Measurements from ENCODE around the gene CREB5. TPM values are rescaled to one million over a fixed set of nuclear protein-coding genes. Genes with fewer than 3 reads are reported as not detected.

The CREB5 gene
- total and polyA plus RNA-seq, 2 donors (not counting 3 experiments of a cell fraction or from before 2014, with no cell fraction given): 19.6 to 28.4 TPM

DNA sequence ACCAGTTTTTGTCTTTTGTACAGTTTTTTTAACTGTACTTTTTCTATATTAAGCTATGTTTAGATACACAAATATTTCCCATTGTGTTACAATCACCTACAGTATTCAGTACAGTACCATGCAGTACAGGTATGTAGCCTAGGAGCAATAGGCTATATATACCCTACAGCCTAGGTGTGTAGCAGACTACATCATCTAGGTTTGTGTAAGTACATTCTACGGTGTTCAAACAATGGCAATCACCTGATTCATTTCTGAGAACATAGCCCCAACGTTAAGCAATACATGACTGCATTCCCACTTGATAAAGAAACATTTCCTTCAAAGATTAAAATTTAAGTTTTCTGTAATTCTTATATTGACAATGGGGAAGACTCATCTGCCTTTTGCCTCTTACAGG lies 456.4 kb downstream of the CREB5 start:
- Histone ChIP-seq H3K4me3 (replicated peaks in 1 of 3; ENCODE audit: insufficient read depth in 1 of 3, low read depth in 1 of 3, low read length in 3 of 3) (no peak overlapping the region), H4K20me1 (replicated peaks; ENCODE audit: control insufficient read depth, extremely low read depth, insufficient read depth, low read length) (no peaks in the 10 kb centered on the region), H3K36me3 (ENCODE audit: control insufficient read depth in 2 of 2, extremely low read depth in 1 of 2, insufficient read depth in 2 of 2, low read length in 2 of 2) (no peaks in the 10 kb centered on the region), H3K9me1 (replicated peaks; ENCODE audit: control insufficient read depth, extremely low read depth, insufficient read depth, low read length) (no peaks in the 10 kb centered on the region), H3K27me3 (ENCODE audit: control insufficient read depth in 2 of 2, insufficient read depth in 2 of 2, low read length in 2 of 2) (peaks cover 2 to 3% of the 10 kb centered on the region in 2 experiments), H3K4me1 (ENCODE audit: control insufficient read depth, extremely low read depth, insufficient read depth, low read length) (peaks cover 8% of the 10 kb centered on the region), H3K79me2 (ENCODE audit: control insufficient read depth, insufficient read depth, low read length) (no peaks in the 10 kb centered on the region), H3K9me3 (replicated peaks; ENCODE audit: control insufficient read depth, insufficient read depth, low read length) (no peaks in the 10 kb centered on the region), H3K4me2 (ENCODE audit: insufficient read depth, low read length) (no peak overlapping the region), H3K27ac (ENCODE audit: insufficient read depth, low read depth, low read length) (no peak overlapping the region), H2AFZ (ENCODE audit: low read depth, low read length) (no peak overlapping the region), H3K9ac (replicated peaks; ENCODE audit: extremely low read depth, insufficient read depth, low read length) (no peak overlapping the region)
- intact Hi-C loops (cut with micrococcal nuclease) (no loop called here), dilution Hi-C loops (cut with MboI; ENCODE audit: extremely low pct_ligation_motif_present, low sequenced_read_pairs) (no loop called here)
- ChIA-PET POLR2A (no interaction called here), CTCF (interaction anchor here (1.3 to 1.7 kb wide), 3 partner anchors 15 to 23 kb away, joined by 3 to 5 read pairs (median 4); no protein-coding TSS in a partner anchor)
- no peak for DNase-seq (ENCODE audit: low read depth, low spot score)
- FAIRE-seq: no peak
- TF ChIP-seq MYC (IDR thresholded peaks at IDR 0.05; ENCODE audit: low read depth, low read length) (no peak), EZH2 (IDR thresholded peaks at IDR 0.05; ENCODE audit: borderline replicate concordance, low read depth, low read length, severe bottlenecking) (no peak), POLR2A (IDR thresholded peaks at IDR 0.05; ENCODE audit: low read depth, low read length) (no peak), FOS (IDR thresholded peaks at IDR 0.05; ENCODE audit: borderline replicate concordance, insufficient read depth, low read length) (no peak), POLR2AphosphoS5 (IDR thresholded peaks at IDR 0.05; ENCODE audit: insufficient read depth, low read depth, low read length) (no peak), GATA2 (IDR thresholded peaks at IDR 0.05; ENCODE audit: insufficient read depth, insufficient read length, low read depth, low read length) (no peak), JUN (IDR thresholded peaks at IDR 0.05; ENCODE audit: borderline replicate concordance, insufficient read depth, insufficient read length, low read depth) (no peak)
- TF ChIP-seq, protein P1, sequence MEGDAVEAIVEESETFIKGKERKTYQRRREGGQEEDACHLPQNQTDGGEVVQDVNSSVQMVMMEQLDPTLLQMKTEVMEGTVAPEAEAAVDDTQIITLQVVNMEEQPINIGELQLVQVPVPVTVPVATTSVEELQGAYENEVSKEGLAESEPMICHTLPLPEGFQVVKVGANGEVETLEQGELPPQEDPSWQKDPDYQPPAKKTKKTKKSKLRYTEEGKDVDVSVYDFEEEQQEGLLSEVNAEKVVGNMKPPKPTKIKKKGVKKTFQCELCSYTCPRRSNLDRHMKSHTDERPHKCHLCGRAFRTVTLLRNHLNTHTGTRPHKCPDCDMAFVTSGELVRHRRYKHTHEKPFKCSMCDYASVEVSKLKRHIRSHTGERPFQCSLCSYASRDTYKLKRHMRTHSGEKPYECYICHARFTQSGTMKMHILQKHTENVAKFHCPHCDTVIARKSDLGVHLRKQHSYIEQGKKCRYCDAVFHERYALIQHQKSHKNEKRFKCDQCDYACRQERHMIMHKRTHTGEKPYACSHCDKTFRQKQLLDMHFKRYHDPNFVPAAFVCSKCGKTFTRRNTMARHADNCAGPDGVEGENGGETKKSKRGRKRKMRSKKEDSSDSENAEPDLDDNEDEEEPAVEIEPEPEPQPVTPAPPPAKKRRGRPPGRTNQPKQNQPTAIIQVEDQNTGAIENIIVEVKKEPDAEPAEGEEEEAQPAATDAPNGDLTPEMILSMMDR (IDR thresholded peaks at IDR 0.05; ENCODE audit: extremely low read depth in 1 of 2, insufficient read depth in 1 of 2, low read depth in 1 of 2, low read length in 2 of 2): no peak
- TF ChIP-seq, protein P2, sequence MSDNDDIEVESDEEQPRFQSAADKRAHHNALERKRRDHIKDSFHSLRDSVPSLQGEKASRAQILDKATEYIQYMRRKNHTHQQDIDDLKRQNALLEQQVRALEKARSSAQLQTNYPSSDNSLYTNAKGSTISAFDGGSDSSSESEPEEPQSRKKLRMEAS (IDR thresholded peaks at IDR 0.05; ENCODE audit: insufficient read depth, insufficient read length): no peak
- BruUV-seq (replicated peaks): no TSS peak

Measured in endothelial cell of umbilical vein (primary cell).